HepG2 (cell line): ENCODE data around the gene MRPL14. TPM values are rescaled to one million over a fixed set of nuclear protein-coding genes. Genes with fewer than 3 reads are reported as not detected.
A peak's percentile ranks its signal among the peaks of the same experiment; 100 is the strongest.

ENCODE experiments used
- ATF7-NPFF ChIP-seq: sonication (generic); formaldehyde crosslinking; IDR thresholded peaks from 2 replicates; pipeline ENCODE4 v1.8.1; 2023; ENCODE audit warnings: mild to moderate bottlenecking, low read depth, missing genetic modification reagents, moderate library complexity
- BRCA1 ChIP-seq: sonication (generic); formaldehyde crosslinking; IDR thresholded peaks from 2 replicates; pipeline ENCODE4 v1.4.0; 2020; ENCODE audit warnings: missing genetic modification reagents
- HNRNPH1 ChIP-seq: fragments of 200-400 bp; formaldehyde crosslinking; optimal IDR thresholded peaks from 2 replicates; pipeline ENCODE3; 2017; ENCODE audit warnings: mild to moderate bottlenecking, low read depth, low read length
- HNRNPK ChIP-seq: fragments of 200-400 bp; formaldehyde crosslinking; IDR thresholded peaks from 2 replicates; pipeline ENCODE4 v1.6.1; 2018; ENCODE audit warnings: low read length, low read depth, moderate library complexity, mild to moderate bottlenecking; ENCODE audit not compliant: poor library complexity, severe bottlenecking
- MTA1 ChIP-seq: sonication (generic); formaldehyde crosslinking; IDR thresholded peaks from 2 replicates; pipeline ENCODE4 v1.4.0; 2020; ENCODE audit warnings: missing genetic modification reagents, mild to moderate bottlenecking, borderline replicate concordance
- MTF2 ChIP-seq: sonication (generic); formaldehyde crosslinking; IDR thresholded peaks from 2 replicates; pipeline ENCODE4 v1.5.0; 2020; ENCODE audit warnings: missing genetic modification reagents, borderline replicate concordance
- NCOA5 ChIP-seq: sonication (generic); formaldehyde crosslinking; IDR thresholded peaks from 2 replicates; pipeline ENCODE4 v1.4.0; 2020; ENCODE audit warnings: missing genetic modification reagents
- ZFX ChIP-seq: sonication (generic); formaldehyde crosslinking; IDR thresholded peaks from 2 replicates; pipeline ENCODE4 v1.4.0; 2020; ENCODE audit warnings: mild to moderate bottlenecking, low read depth, missing genetic modification reagents, moderate library complexity
- ZNF292 ChIP-seq: sonication (generic); formaldehyde crosslinking; IDR thresholded peaks from 2 replicates; pipeline ENCODE4 v1.8.1; 2022; ENCODE audit warnings: mild to moderate bottlenecking, low read depth, missing genetic modification reagents, borderline replicate concordance
- ZNF552 ChIP-seq: sonication (generic); formaldehyde crosslinking; IDR thresholded peaks from 2 replicates; pipeline ENCODE4 v1.9.0; 2022; ENCODE audit warnings: missing genetic modification reagents, mild to moderate bottlenecking, borderline replicate concordance
- polyA plus RNA-seq, 8 experiments: library from polyadenylated mRNA; depleted of rRNA in 3 of 8; stranded (reverse) in 7 of 8; unstranded in 1 of 8; fragments of >200 nt; fragmentation: Illumina TruSeq in 4 of 8; extraction: Trizol in 4 of 8; gene quantifications; 2 replicates each; pipeline versions ENCODE4 v1.2.1 to v1.2.3, GENCODE V29; 2011 to 2016; ENCODE audit warnings: low read depth in 4 of 8, missing spikeins in 1 of 8, mixed read lengths in 1 of 8; ENCODE audit not compliant: insufficient read depth in 1 of 8
- total RNA-seq, 5 experiments: library from RNA; depleted of rRNA; stranded (reverse); fragments of >200 nt; fragmentation: Illumina TruSeq; extraction: Trizol; gene quantifications; 2 replicates each; pipeline ENCODE4 v1.2.3, GENCODE V29; 2016; ENCODE audit warnings: low read depth in 1 of 5
- TF ChIP-seq, protein P1 (sequence below): sonication (generic); formaldehyde crosslinking; IDR thresholded peaks from 2 replicates; pipeline ENCODE4 v1.4.0; 2020; ENCODE audit warnings: missing genetic modification reagents
- TF ChIP-seq, protein P2 (sequence below): IDR thresholded peaks from 2 replicates; pipeline ENCODE4 v1.6.1; 2016; ENCODE audit warnings: missing biosample characterization, missing genetic modification reagents, low read depth
- TF ChIP-seq, protein P3 (sequence below): IDR thresholded peaks from 2 replicates; pipeline ENCODE4 v1.6.1; 2016; ENCODE audit warnings: missing compliant biosample characterization, missing genetic modification reagents, borderline replicate concordance

MRPL14 gene
- total and polyA plus RNA-seq, 2 of the 13 experiments (the other 11 are each of a cell fraction or from before 2014, with no cell fraction given) = 157 to 178 TPM

DNA sequence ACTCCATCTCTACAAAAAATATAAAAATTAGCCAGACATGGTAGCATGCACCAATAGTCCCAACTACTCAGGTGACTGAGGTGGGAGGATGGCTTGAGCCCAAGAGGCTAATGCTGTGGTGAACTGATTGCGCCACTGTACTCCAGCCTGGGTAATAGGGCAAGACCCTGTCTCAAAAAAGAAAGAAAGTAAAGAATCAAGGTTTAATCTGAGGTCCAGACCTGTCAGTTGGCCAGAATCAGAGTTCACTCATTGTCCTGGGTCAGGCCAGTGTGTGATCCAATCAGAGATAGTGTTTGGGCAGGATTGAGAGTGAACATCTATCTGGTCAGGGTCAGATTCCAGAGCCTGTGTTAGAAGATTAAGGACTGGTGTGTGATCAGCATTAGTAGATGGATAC, 15.6 kb upstream of the MRPL14 start (continued):
- TF ChIP-seq, protein P1, sequence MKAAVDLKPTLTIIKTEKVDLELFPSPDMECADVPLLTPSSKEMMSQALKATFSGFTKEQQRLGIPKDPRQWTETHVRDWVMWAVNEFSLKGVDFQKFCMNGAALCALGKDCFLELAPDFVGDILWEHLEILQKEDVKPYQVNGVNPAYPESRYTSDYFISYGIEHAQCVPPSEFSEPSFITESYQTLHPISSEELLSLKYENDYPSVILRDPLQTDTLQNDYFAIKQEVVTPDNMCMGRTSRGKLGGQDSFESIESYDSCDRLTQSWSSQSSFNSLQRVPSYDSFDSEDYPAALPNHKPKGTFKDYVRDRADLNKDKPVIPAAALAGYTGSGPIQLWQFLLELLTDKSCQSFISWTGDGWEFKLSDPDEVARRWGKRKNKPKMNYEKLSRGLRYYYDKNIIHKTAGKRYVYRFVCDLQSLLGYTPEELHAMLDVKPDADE (CRISPR knock-in tag) = no peak
- no peak for TF ChIP-seq ATF7-NPFF (CRISPR knock-in tag)
- no peak for TF ChIP-seq HNRNPH1
- peak; percentile 45; the same call in 1 of the 2 replicates for TF ChIP-seq ZNF292 (CRISPR knock-in tag)
- no peak for TF ChIP-seq NCOA5
- TF ChIP-seq MTF2 = no peak
- TF ChIP-seq HNRNPK = no peak
- no peak for TF ChIP-seq ZNF552
- TF ChIP-seq, protein P2, sequence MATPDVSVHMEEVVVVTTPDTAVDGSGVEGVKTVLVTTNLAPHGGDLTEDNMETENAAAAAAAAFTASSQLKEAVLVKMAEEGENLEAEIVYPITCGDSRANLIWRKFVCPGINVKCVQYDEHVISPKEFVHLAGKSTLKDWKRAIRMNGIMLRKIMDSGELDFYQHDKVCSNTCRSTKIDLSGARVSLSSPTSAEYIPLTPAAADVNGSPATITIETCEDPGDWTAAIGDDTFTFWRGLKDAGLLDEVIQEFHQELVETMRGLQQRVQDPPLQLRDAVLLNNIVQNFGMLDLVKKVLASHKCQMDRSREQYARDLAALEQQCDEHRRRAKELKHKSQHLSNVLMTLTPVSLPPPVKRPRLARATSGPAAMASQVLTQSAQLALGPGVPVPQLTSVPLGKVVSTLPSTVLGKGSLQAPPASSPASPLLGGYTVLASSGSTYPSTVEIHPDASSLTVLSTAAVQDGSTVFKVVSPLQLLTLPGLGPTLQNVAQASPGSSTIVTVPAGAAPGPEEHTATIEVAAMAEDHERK (CRISPR knock-in tag) = no peak
- TF ChIP-seq MTA1 (CRISPR knock-in tag) = no peak
- no peak for TF ChIP-seq BRCA1 (CRISPR knock-in tag)
- TF ChIP-seq, protein P3, sequence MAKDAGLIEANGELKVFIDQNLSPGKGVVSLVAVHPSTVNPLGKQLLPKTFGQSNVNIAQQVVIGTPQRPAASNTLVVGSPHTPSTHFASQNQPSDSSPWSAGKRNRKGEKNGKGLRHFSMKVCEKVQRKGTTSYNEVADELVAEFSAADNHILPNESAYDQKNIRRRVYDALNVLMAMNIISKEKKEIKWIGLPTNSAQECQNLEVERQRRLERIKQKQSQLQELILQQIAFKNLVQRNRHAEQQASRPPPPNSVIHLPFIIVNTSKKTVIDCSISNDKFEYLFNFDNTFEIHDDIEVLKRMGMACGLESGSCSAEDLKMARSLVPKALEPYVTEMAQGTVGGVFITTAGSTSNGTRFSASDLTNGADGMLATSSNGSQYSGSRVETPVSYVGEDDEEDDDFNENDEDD (CRISPR knock-in tag) = no peak
- TF ChIP-seq ZFX (CRISPR knock-in tag) = no peak
